ENCODE measurements around the gene UBE2U.

GRCh38 chr1:64240206-64240605 lies 36.8 kb downstream of the UBE2U start:
- TF ChIP-seq POLR2AphosphoS5 (IDR thresholded peaks at IDR 0.05) (no peak), TAF1 (IDR thresholded peaks at IDR 0.05; ENCODE audit: low read depth) (no peak), CTCF (IDR thresholded peaks at IDR 0.05; ENCODE audit: poor library complexity, severe bottlenecking) (no peak), EZH2 (IDR thresholded peaks at IDR 0.05; ENCODE audit: borderline replicate concordance, insufficient read depth, low read length, poor library complexity, severe bottlenecking) (no peak), MXI1 (conservative IDR thresholded peaks at IDR 0.05; ENCODE audit: poor library complexity, severe bottlenecking) (no peak), EP300 (conservative IDR thresholded peaks at IDR 0.05; ENCODE audit: poor library complexity, severe bottlenecking) (no peak)
